T-helper 2 cell (primary cell): ENCODE measurements around the gene PAPSS2.
A peak's percentile ranks its signal among the peaks of the same experiment; 100 is the strongest.

ENCODE experiments used
- DNase-seq, 5 experiments: peaks; one replicate each; pipeline versions ENCODE4 v3.0.0 to v3.0.0-alpha.2; 2012 to 2022

The PAPSS2 gene

GRCh38 chr10:87751274-87751673 lies 91.6 kb downstream of the PAPSS2 start:
- no peak for DNase-seq

GRCh38 chr10:87752566-87752965 lies 92.9 kb downstream of the PAPSS2 start:
- no peak for DNase-seq

- DNase-seq = peak in 1 of 5 experiments; percentile 13
Observed at GRCh38 chr10:87753995-87754866, 94.6 kb downstream of the PAPSS2 start.

- no peak for DNase-seq
Observed at GRCh38 chr10:87757685-87758084, 98.0 kb downstream of the PAPSS2 start.

GRCh38 chr10:87759551-87759950 lies 99.9 kb downstream of the PAPSS2 start:
- DNase-seq = no peak

GRCh38 chr10:87760195-87760905 lies 100.7 kb downstream of the PAPSS2 start:
- DNase-seq = no peak

- DNase-seq = no peak
Observed at GRCh38 chr10:87761153-87761552, 101.5 kb downstream of the PAPSS2 start.

GRCh38 chr10:87761892-87762291 lies 102.2 kb downstream of the PAPSS2 start:
- peak in 2 of 5 experiments; percentile 7 to 75 for DNase-seq

GRCh38 chr10:87763086-87763861 lies 103.6 kb downstream of the PAPSS2 start:
- DNase-seq = peak in 1 of 5 experiments; percentile 7

- no peak for DNase-seq
Observed at GRCh38 chr10:87764072-87764934, 104.6 kb downstream of the PAPSS2 start.

GRCh38 chr10:87765666-87766376 lies 106.1 kb downstream of the PAPSS2 start:
- DNase-seq = no peak

GRCh38 chr10:87767253-87767652 lies 107.6 kb downstream of the PAPSS2 start:
- DNase-seq = no peak

GRCh38 chr10:87771871-87772500 lies 112.3 kb downstream of the PAPSS2 start:
- DNase-seq = peak in 1 of 5 experiments; percentile 26

GRCh38 chr10:87775766-87776165 lies 116.1 kb downstream of the PAPSS2 start:
- DNase-seq = no peak

GRCh38 chr10:87776328-87776727 lies 116.7 kb downstream of the PAPSS2 start:
- no peak for DNase-seq

- no peak for DNase-seq
Observed at GRCh38 chr10:87781545-87781944, 121.9 kb downstream of the PAPSS2 start.

- no peak for DNase-seq
Observed at GRCh38 chr10:87782721-87783120, 123.0 kb downstream of the PAPSS2 start.

GRCh38 chr10:87786421-87786820 lies 126.7 kb downstream of the PAPSS2 start:
- DNase-seq = no peak

- DNase-seq = no peak
Observed at GRCh38 chr10:87790185-87790584, 130.5 kb downstream of the PAPSS2 start.

GRCh38 chr10:87794285-87794684 lies 134.6 kb downstream of the PAPSS2 start:
- DNase-seq = no peak
